Right renal pelvis (tissue), 4 donors: ENCODE results near the gene AKAP13. TPM values are rescaled to one million over a fixed set of nuclear protein-coding genes. Genes with fewer than 3 reads are reported as not detected.

Experiments
- DNase-seq, 4 donors: peaks; one replicate each; pipeline ENCODE4 v3.0.0-alpha.2; 2013; ENCODE audit warnings: low read depth in 4 of 4, low spot score in 3 of 4, missing footprints in 1 of 4
- polyA plus RNA-seq, 4 donors: library from polyadenylated mRNA; unstranded; fragments of 120-200 nt; gene quantifications; one replicate each; pipeline ENCODE4 v1.2.1, GENCODE V29; 2013; ENCODE audit not compliant: insufficient read length in 4 of 4

The AKAP13 gene
- polyA plus RNA-seq, 4 donors = 78.8 to 89.4 (median 83.8) TPM

DNA sequence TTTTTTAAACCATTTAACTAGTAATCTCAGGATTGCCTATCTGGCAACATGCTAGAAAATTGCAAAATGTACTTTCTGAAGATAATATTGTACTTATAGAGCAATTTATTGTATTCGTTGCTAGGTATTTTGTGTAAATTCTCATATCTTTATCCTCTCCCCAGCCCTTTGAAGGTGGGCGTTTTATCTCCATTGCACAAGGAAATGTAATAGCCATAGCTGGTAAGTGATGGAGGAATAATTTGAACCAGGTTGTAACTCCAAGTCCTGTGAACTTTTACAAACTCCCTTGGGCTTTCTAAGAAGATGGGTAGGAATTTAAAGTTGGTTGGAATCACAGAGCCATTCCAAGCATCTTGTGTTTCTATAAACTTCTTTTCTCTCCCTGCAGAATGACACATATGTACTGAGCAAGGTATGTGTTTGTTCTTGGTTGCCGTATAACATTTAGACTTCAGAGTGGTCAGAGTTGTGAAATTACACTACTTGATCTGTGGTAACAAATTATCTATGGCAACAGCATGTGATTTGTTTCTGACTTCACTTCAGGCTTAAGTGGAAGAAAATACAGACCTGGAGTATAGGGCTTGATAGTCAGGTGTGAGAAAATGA is 170.9 kb downstream of the AKAP13 start:
- no peak for DNase-seq

DNA sequence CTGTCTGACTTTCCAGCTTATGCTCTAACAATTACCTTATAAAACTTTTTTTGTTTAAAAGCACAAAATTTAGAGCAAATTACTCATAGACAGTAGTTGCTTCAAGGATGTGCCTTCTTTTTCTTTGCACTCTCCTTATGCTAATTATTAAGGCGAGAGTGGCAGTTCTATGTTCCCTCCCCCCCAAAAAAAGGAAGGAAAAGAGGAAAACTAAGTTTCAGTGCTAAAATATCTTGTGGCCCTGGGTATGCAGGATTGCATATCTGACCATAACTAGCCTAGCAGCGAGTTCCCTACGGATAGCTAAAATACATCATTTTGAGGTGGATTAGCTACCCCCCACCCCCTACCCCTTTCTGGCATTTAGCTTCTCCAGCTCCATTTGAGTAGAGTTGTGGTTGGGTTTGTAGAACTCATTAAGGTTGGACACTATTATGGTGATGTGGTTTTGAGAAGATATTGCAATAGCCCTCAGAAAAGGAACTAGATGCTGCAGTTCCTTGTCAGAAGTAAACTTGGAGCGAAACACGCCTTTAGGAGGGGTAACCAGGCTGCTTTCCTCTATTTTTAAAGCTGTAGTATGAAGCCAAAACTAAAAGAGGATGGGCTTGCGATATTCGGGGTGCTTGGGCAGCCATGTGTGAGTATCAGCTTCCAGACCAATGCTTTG is 174.6 kb downstream of the AKAP13 start:
- no peak for DNase-seq

DNA sequence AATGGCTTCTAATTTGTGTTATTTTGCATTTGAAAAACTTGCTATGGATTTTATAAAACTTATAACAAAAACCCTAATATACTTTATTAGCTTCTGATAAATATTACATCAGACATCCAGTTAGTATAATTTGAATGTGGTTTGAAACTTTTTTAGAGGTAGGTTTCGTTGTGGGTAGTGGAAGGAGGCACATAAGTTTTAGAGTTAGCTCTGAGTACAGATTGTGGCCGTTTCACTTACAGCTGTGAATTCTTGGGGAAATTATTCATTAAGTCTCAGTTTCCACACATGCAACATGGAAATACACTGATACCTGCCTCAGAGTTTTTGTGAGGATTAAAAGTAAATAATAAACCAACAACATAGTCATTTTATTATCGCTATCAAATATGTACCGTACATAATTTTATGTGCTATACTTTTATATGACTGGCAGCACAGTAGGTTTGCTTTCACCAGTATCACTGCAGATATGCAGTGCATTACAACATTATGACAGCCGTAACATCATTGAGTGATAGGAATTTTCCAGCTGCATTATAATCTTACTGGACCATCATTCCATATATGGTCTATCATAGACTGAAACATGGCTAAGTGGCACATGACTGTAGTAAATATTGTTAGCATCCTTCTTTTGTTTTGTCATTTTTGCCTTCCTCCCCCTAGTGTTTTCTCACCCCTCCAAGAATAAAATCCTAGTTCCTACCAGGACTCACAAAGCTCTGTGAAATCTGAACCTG is 175.6 kb downstream of the AKAP13 start:
- DNase-seq = no peak

DNA sequence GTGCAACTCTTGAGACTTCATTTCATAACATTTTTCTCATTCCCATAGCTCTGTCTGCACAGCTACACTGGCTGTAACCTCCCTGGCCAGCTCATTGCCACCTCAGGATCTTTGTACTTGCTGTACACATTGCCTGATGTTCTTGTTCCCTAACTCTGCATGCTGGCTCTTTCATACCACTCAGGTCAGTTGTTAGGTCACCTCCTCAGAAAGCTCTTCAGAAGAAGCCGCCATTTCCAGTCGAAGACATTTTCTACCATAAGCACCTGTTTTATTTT is 176.2 kb downstream of the AKAP13 start:
- DNase-seq = no peak

DNA sequence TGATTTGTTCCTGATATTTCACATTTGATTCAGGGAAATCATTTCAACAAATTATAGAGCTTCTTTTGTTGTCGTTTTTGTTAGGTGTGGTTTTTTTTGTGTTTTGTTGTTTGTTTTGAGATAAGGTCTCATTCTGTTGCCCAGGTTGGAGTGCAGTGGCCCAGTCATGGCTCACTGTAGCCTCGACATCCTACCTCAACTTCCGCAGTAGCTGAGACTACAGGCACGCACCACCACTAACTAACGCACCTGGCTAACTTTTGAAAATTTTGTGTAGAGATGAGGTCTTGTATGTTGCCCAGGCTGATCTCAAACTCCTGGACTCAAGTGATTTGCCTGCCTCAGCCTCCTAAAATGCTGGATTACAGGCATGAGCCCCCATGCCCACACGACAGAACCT is 177.0 kb downstream of the AKAP13 start:
- no peak for DNase-seq

DNA sequence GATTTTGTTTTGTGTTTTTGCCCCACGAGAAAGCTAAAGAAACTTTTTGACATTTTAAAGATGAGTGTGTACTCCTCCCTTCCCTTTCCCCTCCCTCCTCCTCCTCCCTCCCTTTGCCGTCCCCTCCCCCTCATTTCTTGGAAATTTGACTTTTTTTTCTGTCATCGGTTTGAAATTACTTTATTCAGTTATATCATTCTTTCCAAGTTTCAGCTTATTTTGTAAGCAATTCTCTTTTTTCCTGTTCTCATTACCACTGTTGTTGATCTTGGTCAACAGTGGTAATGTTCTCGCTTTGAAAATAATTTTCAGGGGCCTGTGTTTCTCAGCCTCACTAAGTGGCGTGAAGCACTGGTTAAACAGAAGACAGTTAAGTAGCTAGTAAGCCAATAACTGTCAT is 178.4 kb downstream of the AKAP13 start:
- DNase-seq = no peak

DNA sequence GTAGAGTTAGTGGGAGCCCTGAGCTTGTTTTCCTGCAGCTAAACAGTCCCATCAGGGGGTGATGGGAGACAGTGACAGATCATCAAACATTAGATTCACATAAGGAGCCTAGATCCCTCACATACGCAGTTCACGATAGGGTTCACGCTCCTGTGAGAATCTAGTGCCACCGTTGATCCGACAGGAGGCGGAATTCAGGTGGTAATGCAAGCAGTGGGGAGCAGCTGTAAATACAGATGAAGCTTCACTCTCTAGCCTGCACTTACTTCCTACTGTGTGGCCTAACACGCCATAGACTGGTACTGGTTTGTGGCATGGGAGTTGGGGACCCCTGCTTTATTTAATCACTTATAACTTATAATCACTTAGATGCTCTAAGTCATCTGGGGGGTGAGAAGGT is 179.1 kb downstream of the AKAP13 start:
- no peak for DNase-seq

- DNase-seq = no peak
Measured at GRCh38 chr15:85562824-85563223, 182.4 kb downstream of the AKAP13 start.

GRCh38 chr15:85563328-85563727 is 182.9 kb downstream of the AKAP13 start:
- no peak for DNase-seq

DNA sequence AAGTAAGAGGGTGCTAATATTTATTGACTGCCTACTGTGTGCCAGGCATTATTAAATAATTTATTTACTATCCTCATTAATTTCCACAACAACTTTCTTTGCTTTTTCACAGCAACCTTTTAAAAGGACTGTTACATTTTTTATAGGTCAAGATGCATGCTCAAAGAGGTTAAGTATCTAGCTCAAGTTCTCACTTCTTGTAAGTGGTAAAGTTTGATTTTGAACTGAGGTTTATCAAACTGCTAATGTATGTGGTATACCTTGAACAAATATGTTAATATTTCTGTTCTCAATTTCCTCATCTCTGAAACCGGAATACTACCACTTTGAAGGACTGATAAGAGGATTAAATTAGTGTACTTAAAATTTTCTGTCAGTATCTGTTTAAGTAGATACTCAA is 183.3 kb downstream of the AKAP13 start:
- DNase-seq = no peak

GRCh38 chr15:85564686-85565085 is 184.3 kb downstream of the AKAP13 start:
- no peak for DNase-seq

GRCh38 chr15:85568261-85568808 is 187.9 kb downstream of the AKAP13 start:
- DNase-seq = no peak

GRCh38 chr15:85570336-85570735 is 189.9 kb downstream of the AKAP13 start:
- DNase-seq = no peak

- no peak for DNase-seq
Measured at GRCh38 chr15:85571780-85572179, 191.4 kb downstream of the AKAP13 start.

DNA sequence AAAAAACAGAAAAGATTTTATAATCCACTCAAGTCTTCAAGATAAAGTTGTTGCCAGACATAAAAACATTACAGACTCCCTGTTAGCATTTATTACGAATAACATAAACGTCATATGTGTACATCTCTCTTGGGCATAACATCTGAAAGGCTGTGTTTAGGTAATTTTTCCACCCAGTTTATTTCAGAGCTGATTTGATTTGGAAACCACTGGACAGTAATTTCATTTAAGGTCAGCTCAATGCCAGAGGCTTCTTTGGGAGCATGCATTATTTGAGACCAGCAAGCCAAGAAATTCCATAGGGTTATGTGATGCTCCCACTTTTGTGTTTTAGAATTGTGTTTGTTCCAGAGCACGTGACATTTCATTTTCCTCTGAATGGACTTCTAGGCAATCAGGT is 196.0 kb downstream of the AKAP13 start:
- no peak for DNase-seq

GRCh38 chr15:85578941-85579701 is 198.7 kb downstream of the AKAP13 start:
- DNase-seq = no peak

DNA sequence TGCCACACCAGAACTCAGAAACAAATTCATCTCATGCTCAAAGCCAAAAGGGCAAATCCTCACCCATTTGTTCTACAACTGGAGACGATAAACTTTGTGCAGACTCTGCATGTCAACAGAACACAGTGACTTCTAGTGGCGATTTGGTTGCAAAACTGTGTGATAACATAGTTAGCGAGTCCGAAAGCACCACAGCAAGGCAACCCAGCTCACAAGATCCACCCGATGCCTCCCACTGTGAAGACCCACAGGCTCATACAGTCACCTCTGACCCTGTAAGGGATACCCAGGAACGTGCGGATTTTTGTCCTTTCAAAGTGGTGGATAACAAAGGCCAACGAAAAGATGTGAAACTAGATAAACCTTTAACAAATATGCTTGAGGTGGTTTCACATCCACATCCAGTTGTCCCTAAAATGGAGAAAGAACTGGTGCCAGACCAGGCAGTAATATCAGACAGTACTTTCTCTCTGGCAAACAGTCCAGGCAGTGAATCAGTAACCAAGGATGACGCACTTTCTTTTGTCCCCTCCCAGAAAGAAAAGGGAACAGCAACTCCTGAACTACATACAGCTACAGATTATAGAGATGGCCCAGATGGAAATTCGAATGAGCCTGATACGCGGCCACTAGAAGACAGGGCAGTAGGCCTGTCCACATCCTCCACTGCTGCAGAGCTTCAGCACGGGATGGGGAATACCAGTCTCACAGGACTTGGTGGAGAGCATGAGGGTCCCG is 199.7 kb downstream of the AKAP13 start:
- no peak for DNase-seq

DNA sequence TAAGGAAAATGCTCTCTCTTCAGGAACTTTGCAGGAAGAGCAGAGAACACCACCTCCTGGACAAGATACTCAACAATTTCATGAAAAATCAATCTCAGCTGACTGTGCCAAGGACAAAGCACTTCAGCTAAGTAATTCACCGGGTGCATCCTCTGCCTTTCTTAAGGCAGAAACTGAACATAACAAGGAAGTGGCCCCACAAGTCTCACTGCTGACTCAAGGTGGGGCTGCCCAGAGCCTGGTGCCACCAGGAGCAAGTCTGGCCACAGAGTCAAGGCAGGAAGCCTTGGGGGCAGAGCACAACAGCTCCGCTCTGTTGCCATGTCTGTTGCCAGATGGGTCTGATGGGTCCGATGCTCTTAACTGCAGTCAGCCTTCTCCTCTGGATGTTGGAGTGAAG is 200.5 kb downstream of the AKAP13 start:
- no peak for DNase-seq

DNA sequence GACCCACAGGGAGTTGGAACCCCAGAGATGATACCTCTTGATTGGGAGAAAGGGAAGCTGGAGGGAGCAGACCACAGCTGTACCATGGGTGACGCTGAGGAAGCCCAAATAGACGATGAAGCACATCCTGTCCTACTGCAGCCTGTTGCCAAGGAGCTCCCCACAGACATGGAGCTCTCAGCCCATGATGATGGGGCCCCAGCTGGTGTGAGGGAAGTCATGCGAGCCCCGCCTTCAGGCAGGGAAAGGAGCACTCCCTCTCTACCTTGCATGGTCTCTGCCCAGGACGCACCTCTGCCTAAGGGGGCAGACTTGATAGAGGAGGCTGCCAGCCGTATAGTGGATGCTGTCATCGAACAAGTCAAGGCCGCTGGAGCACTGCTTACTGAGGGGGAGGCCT is 201.1 kb downstream of the AKAP13 start:
- no peak for DNase-seq
